CD14-positive monocyte (primary cell): ENCODE data around the gene AHCTF1. TPM values are rescaled to one million over a fixed set of nuclear protein-coding genes. Genes with fewer than 3 reads are reported as not detected.

ENCODE experiments used
- DNase-seq, 3 donors: peaks; one replicate each; pipeline ENCODE4 v3.0.0-alpha.2; 2011 to 2022
- H2AFZ ChIP-seq: 2 replicates; pipeline ENCODE4 v1.6.0; 2012; ENCODE audit warnings: mild to moderate bottlenecking, low read depth, low read length, inconsistent platforms; ENCODE audit not compliant: insufficient read depth, poor library complexity, severe bottlenecking
- H3K27ac ChIP-seq, 2 donors: 1 replicate in 1 of 2; 2 replicates in 1 of 2; pipeline ENCODE4 v1.5.1; 2012 to 2013; ENCODE audit warnings: low read length in 2 of 2, control low read depth in 1 of 2, inconsistent platforms in 1 of 2, low read depth in 1 of 2, mild to moderate bottlenecking in 1 of 2
- H3K27me3 ChIP-seq, 2 donors: one replicate each; pipeline versions ENCODE4 v1.6.0 to v1.6.1; 2011 to 2013; ENCODE audit warnings: low read length in 2 of 2; ENCODE audit not compliant: control insufficient read depth in 2 of 2, insufficient read depth in 2 of 2
- H3K36me3 ChIP-seq, 2 donors: replicated peaks in 1 of 2; 1 replicate in 1 of 2; 2 replicates in 1 of 2; pipeline versions ENCODE4 v1.5.1 to v1.6.1; 2012 to 2013; ENCODE audit warnings: low read length in 2 of 2, control low read depth in 1 of 2, inconsistent platforms in 1 of 2, mild to moderate bottlenecking in 1 of 2; ENCODE audit not compliant: insufficient read depth in 2 of 2, control insufficient read depth in 1 of 2
- H3K4me1 ChIP-seq, 2 donors: 1 replicate in 1 of 2; 2 replicates in 1 of 2; pipeline versions ENCODE4 v1.5.1 to v1.6.1; 2012 to 2013; ENCODE audit warnings: low read length in 2 of 2, control low read depth in 1 of 2, inconsistent platforms in 1 of 2, mild to moderate bottlenecking in 1 of 2, moderate library complexity in 1 of 2; ENCODE audit not compliant: insufficient read depth in 2 of 2, control insufficient read depth in 1 of 2
- H3K4me2 ChIP-seq: replicated peaks from 2 replicates; pipeline ENCODE3; 2012; ENCODE audit warnings: low read length, moderate library complexity, mild to moderate bottlenecking; ENCODE audit not compliant: poor library complexity, severe bottlenecking; ENCODE audit errors: extremely low read depth
- H3K4me3 ChIP-seq, 3 experiments: fragments of 200-600 bp in 1 of 3; sonication (generic) in 1 of 3; replicated peaks in 1 of 3; 1 replicate in 2 of 3; 2 replicates in 1 of 3; pipeline ENCODE4 v1.5.1; 2011 to 2013; ENCODE audit warnings: low read length in 3 of 3, mild to moderate bottlenecking in 3 of 3, control low read depth in 2 of 3, low read depth in 2 of 3, inconsistent platforms in 1 of 3, moderate library complexity in 1 of 3
- H3K79me2 ChIP-seq: 2 replicates; pipeline ENCODE4 v1.6.0; 2012; ENCODE audit warnings: mild to moderate bottlenecking, control low read depth, inconsistent platforms, low read length, moderate library complexity; ENCODE audit not compliant: insufficient read depth
- H3K9ac ChIP-seq: 2 replicates; pipeline ENCODE4 v1.6.0; 2017; ENCODE audit warnings: low read length, mild to moderate bottlenecking; ENCODE audit not compliant: insufficient read depth, poor library complexity, severe bottlenecking
- H3K9me3 ChIP-seq, 2 donors: replicated peaks in 1 of 2; 1 replicate in 1 of 2; 2 replicates in 1 of 2; pipeline versions ENCODE4 v1.5.1 to v1.6.1; 2012 to 2013; ENCODE audit warnings: low read length in 2 of 2, control low read depth in 1 of 2; ENCODE audit not compliant: control insufficient read depth in 1 of 2, insufficient read depth in 1 of 2
- H4K20me1 ChIP-seq: 2 replicates; pipeline ENCODE4 v1.6.0; 2012; ENCODE audit warnings: mild to moderate bottlenecking, low read length, control low read depth, moderate library complexity; ENCODE audit not compliant: insufficient read depth
- H3K27ac Mint-ChIP-seq, 7 donors: one replicate each; pipeline ENCODE4 v1.8.0; 2020; ENCODE audit warnings: mild to moderate bottlenecking in 7 of 7, mixed read lengths in 7 of 7, moderate library complexity in 6 of 7, inconsistent platforms in 2 of 7
- H3K27me3 Mint-ChIP-seq, 3 donors: one replicate each; pipeline ENCODE4 v1.8.0; 2021 to 2022; ENCODE audit warnings: low read depth in 3 of 3, mild to moderate bottlenecking in 3 of 3, mixed read lengths in 3 of 3, moderate library complexity in 3 of 3, inconsistent platforms in 1 of 3
- H3K36me3 Mint-ChIP-seq, 2 donors: one replicate each; pipeline ENCODE4 v1.8.0; 2020; ENCODE audit warnings: mixed read lengths in 2 of 2, inconsistent platforms in 1 of 2, mild to moderate bottlenecking in 1 of 2
- H3K4me1 Mint-ChIP-seq: one replicate; pipeline ENCODE4 v1.8.0; 2020; ENCODE audit warnings: mild to moderate bottlenecking, mixed read lengths
- H3K4me3 Mint-ChIP-seq, 2 donors: one replicate each; pipeline ENCODE4 v1.8.0; 2020; ENCODE audit warnings: mild to moderate bottlenecking in 2 of 2, mixed read lengths in 2 of 2, moderate library complexity in 1 of 2
- H3K9me3 Mint-ChIP-seq, 7 donors: one replicate each; pipeline ENCODE4 v1.8.0; 2020 to 2022; ENCODE audit warnings: mixed read lengths in 7 of 7, mild to moderate bottlenecking in 6 of 7, moderate library complexity in 6 of 7, inconsistent platforms in 2 of 7
- WGBS: methylation state at CpG from one replicate; pipeline ENCODE4 v1.1.5; 2013; ENCODE audit warnings: missing lambda C conversion rate; ENCODE audit not compliant: insufficient coverage; 5-methylcytosine and 5-hydroxymethylcytosine counted together
- intact Hi-C, 2 donors: fragments of 100-400 bp; cut with micrococcal nuclease; formaldehyde crosslinking; loops; one replicate each; pipeline versions ENCODE4 v1.15.0 to v1.15.1; 2023
- polyA plus RNA-seq, 3 donors: library from polyadenylated mRNA; depleted of rRNA in 1 of 3; unstranded in 2 of 3; stranded (reverse) in 1 of 3; fragments of 300-500 nt in 2 of 3; fragments of >200 nt in 1 of 3; fragmentation: Illumina TruSeq in 2 of 3; gene quantifications; 1 replicate in 2 of 3; 2 replicates in 1 of 3; pipeline ENCODE4 v1.2.3, GENCODE V29; 2012 to 2021
- TF ChIP-seq, protein P1 (sequence below): fragments of 200-600 bp; IDR thresholded peaks from one replicate; pipeline ENCODE4 v1.8.0; 2022; ENCODE audit warnings: antibody characterized with exemption, mild to moderate bottlenecking

The AHCTF1 gene
- polyA plus RNA-seq, 3 donors, result 2.4 to 8.8 (median 5.4) TPM

DNA sequence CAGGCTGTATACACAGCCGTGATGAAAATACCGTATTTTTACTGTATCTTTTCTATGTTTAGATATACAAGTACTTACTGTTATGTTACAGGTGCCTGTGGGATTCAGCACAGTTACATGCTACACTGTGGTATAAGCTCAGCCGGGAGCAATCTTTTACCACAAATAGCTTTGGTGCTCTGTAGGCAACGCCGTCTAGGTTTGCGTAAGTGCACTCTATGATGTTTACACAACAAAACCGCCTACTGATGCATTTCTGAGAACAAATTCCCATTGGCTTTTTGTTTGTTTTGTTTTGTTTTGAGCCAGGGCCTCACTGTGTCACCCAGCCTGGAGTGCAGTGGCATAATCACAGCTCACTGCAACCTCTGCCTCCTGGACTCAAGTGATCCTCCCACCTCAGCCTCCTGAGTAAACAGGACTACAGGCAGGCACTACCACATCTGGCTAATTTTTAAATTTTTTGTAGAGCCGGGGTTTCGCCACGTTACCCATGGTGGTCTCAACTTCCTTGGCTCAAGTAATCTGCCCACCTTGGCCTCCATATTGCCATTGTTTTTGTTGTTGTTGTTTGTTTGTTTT, 126.5 kb downstream of the AHCTF1 start:
- Histone ChIP-seq H3K27ac (no peak overlapping the region), H3K79me2 (no peaks in the 10 kb centered on the region), H3K36me3 (no peaks in the 10 kb centered on the region), H3K4me3 (no peak overlapping the region), H3K4me1 (peaks cover 0 to 4% of the 10 kb centered on the region in 2 donors), H3K9me3 (peaks cover 0 to 6% of the 10 kb centered on the region in 2 donors), H3K9ac (no peak overlapping the region), H3K4me2 (no peak overlapping the region), H2AFZ (no peak overlapping the region), H3K27me3 (no peaks in the 10 kb centered on the region), H4K20me1 (no peaks in the 10 kb centered on the region)
- H3K36me3 Mint-ChIP-seq, result no peaks in the 10 kb centered on the region
- TF ChIP-seq, protein P1, sequence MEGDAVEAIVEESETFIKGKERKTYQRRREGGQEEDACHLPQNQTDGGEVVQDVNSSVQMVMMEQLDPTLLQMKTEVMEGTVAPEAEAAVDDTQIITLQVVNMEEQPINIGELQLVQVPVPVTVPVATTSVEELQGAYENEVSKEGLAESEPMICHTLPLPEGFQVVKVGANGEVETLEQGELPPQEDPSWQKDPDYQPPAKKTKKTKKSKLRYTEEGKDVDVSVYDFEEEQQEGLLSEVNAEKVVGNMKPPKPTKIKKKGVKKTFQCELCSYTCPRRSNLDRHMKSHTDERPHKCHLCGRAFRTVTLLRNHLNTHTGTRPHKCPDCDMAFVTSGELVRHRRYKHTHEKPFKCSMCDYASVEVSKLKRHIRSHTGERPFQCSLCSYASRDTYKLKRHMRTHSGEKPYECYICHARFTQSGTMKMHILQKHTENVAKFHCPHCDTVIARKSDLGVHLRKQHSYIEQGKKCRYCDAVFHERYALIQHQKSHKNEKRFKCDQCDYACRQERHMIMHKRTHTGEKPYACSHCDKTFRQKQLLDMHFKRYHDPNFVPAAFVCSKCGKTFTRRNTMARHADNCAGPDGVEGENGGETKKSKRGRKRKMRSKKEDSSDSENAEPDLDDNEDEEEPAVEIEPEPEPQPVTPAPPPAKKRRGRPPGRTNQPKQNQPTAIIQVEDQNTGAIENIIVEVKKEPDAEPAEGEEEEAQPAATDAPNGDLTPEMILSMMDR, result no peak
- DNase-seq, result no peak
- intact Hi-C loops, result no loop called here
- H3K4me1 Mint-ChIP-seq, result peaks cover 7% of the 10 kb centered on the region
- H3K27ac Mint-ChIP-seq, result no peak overlapping the region
- H3K9me3 Mint-ChIP-seq, result peaks cover 2 to 14% (median 7%) of the 10 kb centered on the region in 7 donors
- H3K27me3 Mint-ChIP-seq, result peaks cover 0 to 5% (median 3%) of the 10 kb centered on the region in 3 donors
- H3K4me3 Mint-ChIP-seq, result no peak overlapping the region
- 77% methylated on average over 4 of the region's 10 CpGs for WGBS

DNA sequence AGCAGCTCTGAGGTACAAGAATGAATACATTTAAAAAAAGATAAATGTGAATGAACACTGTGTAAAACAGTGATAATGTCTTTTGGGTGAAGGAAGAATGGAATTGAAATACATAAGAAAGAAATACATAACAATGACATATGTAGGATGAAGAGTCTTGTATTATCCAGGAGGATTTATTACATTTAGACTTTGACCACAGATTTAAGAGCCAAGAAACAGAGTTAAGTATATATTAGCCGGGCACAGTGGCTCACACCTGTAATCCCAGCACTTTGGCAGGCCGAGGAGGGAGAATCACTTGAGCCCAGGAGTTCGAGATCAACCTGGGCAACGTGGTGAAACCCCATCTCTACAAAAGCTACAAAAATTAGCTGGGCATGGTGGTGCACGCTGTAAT, 127.9 kb downstream of the AHCTF1 start:
- H3K27ac Mint-ChIP-seq, result no peak overlapping the region
- H4K20me1 ChIP-seq, result no peaks in the 10 kb centered on the region
- H3K27me3 Mint-ChIP-seq, result peaks cover 0 to 5% (median 3%) of the 10 kb centered on the region in 3 donors
- WGBS, result 90% methylated on average over 2 of the region's 5 CpGs
- H3K36me3 ChIP-seq, result no peaks in the 10 kb centered on the region
- H3K36me3 Mint-ChIP-seq, result no peaks in the 10 kb centered on the region
- no peak overlapping the region for H2AFZ ChIP-seq
- H3K9ac ChIP-seq, result no peak overlapping the region
- TF ChIP-seq, protein P1, result no peak
- H3K4me1 Mint-ChIP-seq, result peaks cover 7% of the 10 kb centered on the region
- DNase-seq, result no peak
- H3K4me3 ChIP-seq, result no peak overlapping the region
- no peak overlapping the region for H3K4me3 Mint-ChIP-seq
- H3K4me1 ChIP-seq, result peaks cover 0 to 4% of the 10 kb centered on the region in 2 donors
- H3K9me3 ChIP-seq, result peaks cover 0 to 6% of the 10 kb centered on the region in 2 donors
- H3K4me2 ChIP-seq, result no peak overlapping the region
- H3K27me3 ChIP-seq, result no peaks in the 10 kb centered on the region
- H3K27ac ChIP-seq, result no peak overlapping the region
- peaks cover 2 to 14% (median 7%) of the 10 kb centered on the region in 7 donors for H3K9me3 Mint-ChIP-seq
- intact Hi-C loops, result no loop called here
- no peaks in the 10 kb centered on the region for H3K79me2 ChIP-seq
